CD14-positive monocyte (primary cell): ENCODE data around the gene PFN1. TPM values are rescaled to one million over a fixed set of nuclear protein-coding genes. Genes with fewer than 3 reads are reported as not detected.

ENCODE experiments used
- DNase-seq, 3 donors: peaks; one replicate each; pipeline ENCODE4 v3.0.0-alpha.2; 2011 to 2022
- H2AFZ ChIP-seq: 2 replicates; pipeline ENCODE4 v1.6.0; 2012; ENCODE audit warnings: mild to moderate bottlenecking, low read depth, low read length, inconsistent platforms; ENCODE audit not compliant: insufficient read depth, poor library complexity, severe bottlenecking
- H3K27ac ChIP-seq, 2 donors: 1 replicate in 1 of 2; 2 replicates in 1 of 2; pipeline ENCODE4 v1.5.1; 2012 to 2013; ENCODE audit warnings: low read length in 2 of 2, control low read depth in 1 of 2, inconsistent platforms in 1 of 2, low read depth in 1 of 2, mild to moderate bottlenecking in 1 of 2
- H3K27me3 ChIP-seq, 2 donors: one replicate each; pipeline versions ENCODE4 v1.6.0 to v1.6.1; 2011 to 2013; ENCODE audit warnings: low read length in 2 of 2; ENCODE audit not compliant: control insufficient read depth in 2 of 2, insufficient read depth in 2 of 2
- H3K36me3 ChIP-seq, 2 donors: replicated peaks in 1 of 2; 1 replicate in 1 of 2; 2 replicates in 1 of 2; pipeline versions ENCODE4 v1.5.1 to v1.6.1; 2012 to 2013; ENCODE audit warnings: low read length in 2 of 2, control low read depth in 1 of 2, inconsistent platforms in 1 of 2, mild to moderate bottlenecking in 1 of 2; ENCODE audit not compliant: insufficient read depth in 2 of 2, control insufficient read depth in 1 of 2
- H3K4me1 ChIP-seq, 2 donors: 1 replicate in 1 of 2; 2 replicates in 1 of 2; pipeline versions ENCODE4 v1.5.1 to v1.6.1; 2012 to 2013; ENCODE audit warnings: low read length in 2 of 2, control low read depth in 1 of 2, inconsistent platforms in 1 of 2, mild to moderate bottlenecking in 1 of 2, moderate library complexity in 1 of 2; ENCODE audit not compliant: insufficient read depth in 2 of 2, control insufficient read depth in 1 of 2
- H3K4me2 ChIP-seq: replicated peaks from 2 replicates; pipeline ENCODE3; 2012; ENCODE audit warnings: low read length, moderate library complexity, mild to moderate bottlenecking; ENCODE audit not compliant: poor library complexity, severe bottlenecking; ENCODE audit errors: extremely low read depth
- H3K4me3 ChIP-seq, 3 experiments: fragments of 200-600 bp in 1 of 3; sonication (generic) in 1 of 3; replicated peaks in 1 of 3; 1 replicate in 2 of 3; 2 replicates in 1 of 3; pipeline ENCODE4 v1.5.1; 2011 to 2013; ENCODE audit warnings: low read length in 3 of 3, mild to moderate bottlenecking in 3 of 3, control low read depth in 2 of 3, low read depth in 2 of 3, inconsistent platforms in 1 of 3, moderate library complexity in 1 of 3
- H3K79me2 ChIP-seq: 2 replicates; pipeline ENCODE4 v1.6.0; 2012; ENCODE audit warnings: mild to moderate bottlenecking, control low read depth, inconsistent platforms, low read length, moderate library complexity; ENCODE audit not compliant: insufficient read depth
- H3K9ac ChIP-seq: 2 replicates; pipeline ENCODE4 v1.6.0; 2017; ENCODE audit warnings: low read length, mild to moderate bottlenecking; ENCODE audit not compliant: insufficient read depth, poor library complexity, severe bottlenecking
- H3K9me3 ChIP-seq, 2 donors: replicated peaks in 1 of 2; 1 replicate in 1 of 2; 2 replicates in 1 of 2; pipeline versions ENCODE4 v1.5.1 to v1.6.1; 2012 to 2013; ENCODE audit warnings: low read length in 2 of 2, control low read depth in 1 of 2; ENCODE audit not compliant: control insufficient read depth in 1 of 2, insufficient read depth in 1 of 2
- H4K20me1 ChIP-seq: 2 replicates; pipeline ENCODE4 v1.6.0; 2012; ENCODE audit warnings: mild to moderate bottlenecking, low read length, control low read depth, moderate library complexity; ENCODE audit not compliant: insufficient read depth
- H3K27ac Mint-ChIP-seq, 7 donors: one replicate each; pipeline ENCODE4 v1.8.0; 2020; ENCODE audit warnings: mild to moderate bottlenecking in 7 of 7, mixed read lengths in 7 of 7, moderate library complexity in 6 of 7, inconsistent platforms in 2 of 7
- H3K27me3 Mint-ChIP-seq, 3 donors: one replicate each; pipeline ENCODE4 v1.8.0; 2021 to 2022; ENCODE audit warnings: low read depth in 3 of 3, mild to moderate bottlenecking in 3 of 3, mixed read lengths in 3 of 3, moderate library complexity in 3 of 3, inconsistent platforms in 1 of 3
- H3K36me3 Mint-ChIP-seq, 2 donors: one replicate each; pipeline ENCODE4 v1.8.0; 2020; ENCODE audit warnings: mixed read lengths in 2 of 2, inconsistent platforms in 1 of 2, mild to moderate bottlenecking in 1 of 2
- H3K4me1 Mint-ChIP-seq: one replicate; pipeline ENCODE4 v1.8.0; 2020; ENCODE audit warnings: mild to moderate bottlenecking, mixed read lengths
- H3K4me3 Mint-ChIP-seq, 2 donors: one replicate each; pipeline ENCODE4 v1.8.0; 2020; ENCODE audit warnings: mild to moderate bottlenecking in 2 of 2, mixed read lengths in 2 of 2, moderate library complexity in 1 of 2
- H3K9me3 Mint-ChIP-seq, 7 donors: one replicate each; pipeline ENCODE4 v1.8.0; 2020 to 2022; ENCODE audit warnings: mixed read lengths in 7 of 7, mild to moderate bottlenecking in 6 of 7, moderate library complexity in 6 of 7, inconsistent platforms in 2 of 7
- CTCF ChIP-seq: fragments of 200-600 bp; IDR thresholded peaks from one replicate; pipeline ENCODE4 v1.8.0; 2022; ENCODE audit warnings: antibody characterized with exemption, mild to moderate bottlenecking
- WGBS: methylation state at CpG from one replicate; pipeline ENCODE4 v1.1.5; 2013; ENCODE audit warnings: missing lambda C conversion rate; ENCODE audit not compliant: insufficient coverage; 5-methylcytosine and 5-hydroxymethylcytosine counted together
- intact Hi-C, 2 donors: fragments of 100-400 bp; cut with micrococcal nuclease; formaldehyde crosslinking; loops; one replicate each; pipeline versions ENCODE4 v1.15.0 to v1.15.1; 2023
- polyA plus RNA-seq, 3 donors: library from polyadenylated mRNA; depleted of rRNA in 1 of 3; unstranded in 2 of 3; stranded (reverse) in 1 of 3; fragments of 300-500 nt in 2 of 3; fragments of >200 nt in 1 of 3; fragmentation: Illumina TruSeq in 2 of 3; gene quantifications; 1 replicate in 2 of 3; 2 replicates in 1 of 3; pipeline ENCODE4 v1.2.3, GENCODE V29; 2012 to 2021

The PFN1 gene
- polyA plus RNA-seq, 3 donors = 842 to 1,613 (median 1,582) TPM

GRCh38 chr17:4955091-4955490, 6.8 kb upstream of the PFN1 start:
- H3K9me3 Mint-ChIP-seq = no peaks in the 10 kb centered on the region
- no peak overlapping the region for H3K9ac ChIP-seq
- peaks cover 2 to 3% (median 3%) of the 10 kb centered on the region in 3 donors for H3K27me3 Mint-ChIP-seq
- peaks cover 17 to 28% of the 10 kb centered on the region in 2 donors for H3K36me3 Mint-ChIP-seq
- no peak overlapping the region for H3K27ac ChIP-seq
- H3K36me3 ChIP-seq = peaks cover 12% of the 10 kb centered on the region in 2 donors
- 99% methylated on average over 8 of the region's 8 CpGs for WGBS
- no peak overlapping the region for H2AFZ ChIP-seq
- H4K20me1 ChIP-seq = no peaks in the 10 kb centered on the region
- peaks cover 14 to 16% of the 10 kb centered on the region in 2 donors for H3K4me1 ChIP-seq
- no peaks in the 10 kb centered on the region for H3K9me3 ChIP-seq
- no peaks in the 10 kb centered on the region for H3K27me3 ChIP-seq
- intact Hi-C loops = no loop called here
- H3K27ac Mint-ChIP-seq = no peak overlapping the region
- no peak overlapping the region for H3K4me3 ChIP-seq
- H3K79me2 ChIP-seq = peaks cover 8% of the 10 kb centered on the region
- peaks cover 17% of the 10 kb centered on the region for H3K4me1 Mint-ChIP-seq
- H3K4me3 Mint-ChIP-seq = no peak overlapping the region
- no peak for TF ChIP-seq CTCF
- DNase-seq = no peak
- no peak overlapping the region for H3K4me2 ChIP-seq

GRCh38 chr17:4953451-4953961, 5.2 kb upstream of the PFN1 start:
- Histone ChIP-seq H3K27me3 (no peaks in the 10 kb centered on the region), H3K79me2 (peaks cover 8% of the 10 kb centered on the region), H2AFZ (no peak overlapping the region), H3K4me1 (peaks cover 15 to 28% of the 10 kb centered on the region in 2 donors), H3K27ac (no peak overlapping the region), H3K9ac (no peak overlapping the region), H4K20me1 (no peaks in the 10 kb centered on the region), H3K36me3 (no peaks in the 10 kb centered on the region), H3K4me3 (no peak overlapping the region), H3K9me3 (no peaks in the 10 kb centered on the region), H3K4me2 (no peak overlapping the region)
- Mint-ChIP-seq H3K27me3 (peaks cover 2 to 3% (median 3%) of the 10 kb centered on the region in 3 donors), H3K4me3 (no peak overlapping the region), H3K4me1 (peaks cover 19% of the 10 kb centered on the region), H3K36me3 (peaks cover 5 to 13% of the 10 kb centered on the region in 2 donors), H3K27ac (no peak overlapping the region), H3K9me3 (no peaks in the 10 kb centered on the region)
- no peak for TF ChIP-seq CTCF
- no peak for DNase-seq
- intact Hi-C loops = loop anchor here in 1 of 2 donors (5.0 kb wide), 1 partner anchor 34 kb away; the partner anchor contains the start of gene CAMTA2
- 90% methylated on average over 9 of the region's 14 CpGs for WGBS
